Raji (cell line): ENCODE measurements around the gene ANP32B.

Source experiments
- POLR2A ChIP-seq: IDR thresholded peaks from 2 replicates; pipeline ENCODE4 v1.6.1; 2011; ENCODE audit warnings: low read depth, low read length, control low read depth; ENCODE audit not compliant: insufficient read depth

The ANP32B gene

GRCh38 chr9:97982683-97983588, at the start of gene ANP32B:
Gene ANP32B (plus strand): TSS chr9:97983341. CDS start chr9:97983556, 215 bp downstream.
- TF ChIP-seq POLR2A, result peak; percentile 58

- TF ChIP-seq POLR2A, result peak; percentile 62
Measured at GRCh38 chr9:97934321-97935115, 48.6 kb upstream of the ANP32B start.

DNA sequence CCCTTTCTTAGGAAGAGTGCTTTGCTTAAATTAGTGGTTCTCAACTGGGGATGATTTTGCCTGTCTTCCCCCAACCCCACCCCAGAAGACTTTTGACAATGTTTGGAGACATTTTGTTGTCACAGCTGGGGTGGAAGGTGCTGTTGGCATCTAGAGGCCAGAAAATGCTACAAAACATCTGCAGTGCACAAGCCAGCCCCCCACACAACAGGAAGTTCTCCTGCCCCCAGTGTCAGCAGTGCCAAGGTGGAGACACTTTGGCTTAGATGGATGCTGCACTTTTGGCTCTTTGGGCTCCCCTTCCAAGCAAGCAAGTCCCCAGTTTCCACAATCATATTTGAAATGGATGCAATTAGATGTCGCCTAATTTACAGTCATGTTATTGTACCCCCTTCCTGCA, 47.9 kb upstream of the ANP32B start:
- no peak; the same call in 1 of the 2 replicates for TF ChIP-seq POLR2A

DNA sequence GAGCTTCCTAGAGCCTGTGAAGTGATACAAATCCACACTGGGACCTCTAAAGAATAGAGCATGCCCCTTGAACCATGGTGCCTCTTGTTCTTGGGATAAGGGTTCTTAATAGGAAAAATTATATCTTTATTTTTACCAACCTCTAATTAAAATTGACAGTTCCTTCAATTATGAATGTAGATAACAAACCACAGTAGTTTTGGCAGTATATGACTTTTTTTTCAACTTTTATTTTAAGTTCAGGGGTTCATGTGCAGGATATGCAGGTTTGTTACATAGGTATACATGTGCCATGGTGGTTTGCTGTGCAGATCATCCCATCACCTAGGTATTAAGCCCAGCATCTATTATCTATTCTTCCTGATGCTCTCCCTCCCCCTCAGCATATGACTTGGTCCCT, 46.1 kb upstream of the ANP32B start:
- TF ChIP-seq POLR2A, result no peak

GRCh38 chr9:97938081-97938644, 45.0 kb upstream of the ANP32B start, which contains the start of gene HEMGN:
Gene HEMGN (minus strand): TSS chr9:97938172. CDS start chr9:97938136, 36 bp downstream.
- TF ChIP-seq POLR2A, result peak; percentile 38; the same call in 1 of the 2 replicates

GRCh38 chr9:97940233-97940632, 42.9 kb upstream of the ANP32B start:
- no peak for TF ChIP-seq POLR2A

DNA sequence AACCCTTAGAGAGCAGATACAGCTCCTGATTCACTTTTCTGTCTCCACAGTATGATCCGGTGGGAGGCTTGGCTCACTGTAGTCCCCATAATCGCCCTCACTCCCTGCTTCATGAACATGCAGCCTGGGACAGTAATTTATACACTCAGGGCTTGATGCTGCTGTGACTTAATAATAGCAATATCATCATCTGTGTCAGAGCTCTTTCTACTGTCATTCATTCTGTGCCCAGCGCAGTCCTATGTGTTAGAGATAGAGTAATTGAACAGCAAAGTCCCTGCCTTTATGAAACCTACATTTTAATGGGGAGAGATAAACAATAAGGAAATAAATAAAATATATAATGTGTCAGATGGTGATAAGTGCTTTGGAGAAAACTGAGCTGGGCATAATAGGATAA, 42.4 kb upstream of the ANP32B start:
- no peak for TF ChIP-seq POLR2A

DNA sequence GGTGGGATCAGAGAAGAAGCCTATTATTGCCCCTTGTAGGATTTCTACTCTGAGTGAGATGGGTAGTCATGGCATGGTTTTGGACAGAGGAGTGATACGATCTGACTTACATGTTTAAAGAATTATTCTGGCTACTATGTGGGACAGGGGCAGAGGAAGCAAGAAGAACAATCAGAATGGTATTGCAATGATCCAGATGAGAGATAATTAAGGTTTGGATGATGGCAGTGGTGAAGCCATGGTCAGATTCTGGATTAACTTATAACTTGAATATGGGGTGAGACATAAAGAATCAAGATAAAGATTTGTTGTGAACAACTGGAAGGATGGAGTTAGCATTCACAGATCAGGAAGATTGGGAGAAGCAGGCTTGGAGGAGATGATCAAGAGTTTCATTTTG, 41.8 kb upstream of the ANP32B start:
- TF ChIP-seq POLR2A, result no peak

DNA sequence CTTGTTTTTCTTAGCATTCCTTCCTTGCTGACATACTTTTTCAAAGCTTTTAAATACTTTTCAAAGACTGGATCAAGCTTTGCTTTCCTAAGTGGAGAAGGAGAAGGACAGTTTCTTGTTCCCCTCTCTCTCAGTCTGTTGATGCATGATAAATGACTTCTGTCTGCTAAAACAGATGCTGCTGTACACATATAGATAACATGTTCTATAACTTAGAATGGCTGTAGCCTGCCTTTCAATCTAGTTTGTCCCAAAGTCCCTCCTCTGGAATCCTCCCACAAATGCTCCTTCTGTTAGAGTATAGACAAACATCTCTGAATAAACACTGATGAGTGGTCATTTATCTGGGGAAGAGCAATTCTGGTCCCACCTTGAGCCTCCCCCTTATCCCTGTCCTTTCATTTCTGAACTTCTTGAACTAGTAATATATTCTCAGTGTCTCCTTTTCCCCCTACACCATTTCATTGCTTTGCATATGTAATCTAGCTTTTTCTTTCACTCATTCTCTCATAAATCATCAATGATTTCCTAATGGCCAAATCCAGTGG, 39.8 kb upstream of the ANP32B start:
- no peak for TF ChIP-seq POLR2A

GRCh38 chr9:97944612-97945011, 38.5 kb upstream of the ANP32B start:
- no peak for TF ChIP-seq POLR2A

DNA sequence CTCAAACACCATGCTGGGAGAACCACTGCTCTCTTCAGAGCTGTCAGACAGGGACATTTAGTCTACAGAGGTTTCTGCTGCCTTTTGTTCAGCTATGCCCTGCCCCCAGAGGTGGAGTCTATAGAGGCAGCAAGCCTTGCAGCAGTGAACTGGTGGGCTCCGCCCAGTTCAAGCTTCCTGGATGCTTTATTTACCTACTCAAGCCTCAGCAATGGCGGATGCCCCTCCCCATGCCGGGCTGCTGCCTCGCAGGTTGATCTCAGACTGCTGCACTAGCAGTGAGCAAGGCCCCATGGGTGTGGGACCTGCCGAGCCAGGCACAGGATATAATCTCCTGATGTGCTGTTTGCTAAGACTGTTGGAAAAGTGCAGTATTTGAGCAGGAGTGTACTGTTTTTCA, 32.3 kb upstream of the ANP32B start:
- TF ChIP-seq POLR2A, result peak; percentile 45; the same call in 1 of the 2 replicates

GRCh38 chr9:97954550-97954989, 28.6 kb upstream of the ANP32B start:
- TF ChIP-seq POLR2A, result 0 out of 2 replicates have a peak, but pooled peaks have one; percentile 26

GRCh38 chr9:97956331-97956730, 26.8 kb upstream of the ANP32B start:
- TF ChIP-seq POLR2A, result no peak

GRCh38 chr9:97958812-97959511, 24.2 kb upstream of the ANP32B start:
- no peak for TF ChIP-seq POLR2A
